IPS-NIHi7 (cell line): ENCODE data around the gene TMEM108.
A peak's percentile ranks its signal among the peaks of the same experiment; 100 is the strongest.

Experiments
- DNase-seq: peaks from one replicate; pipeline ENCODE4 v3.0.0; 2012; ENCODE audit warnings: mixed read lengths; ENCODE audit errors: extremely low spot score

TMEM108 gene

GRCh38 chr3:133330522-133330921 lies 292.3 kb downstream of the TMEM108 start:
- no peak for DNase-seq

DNA sequence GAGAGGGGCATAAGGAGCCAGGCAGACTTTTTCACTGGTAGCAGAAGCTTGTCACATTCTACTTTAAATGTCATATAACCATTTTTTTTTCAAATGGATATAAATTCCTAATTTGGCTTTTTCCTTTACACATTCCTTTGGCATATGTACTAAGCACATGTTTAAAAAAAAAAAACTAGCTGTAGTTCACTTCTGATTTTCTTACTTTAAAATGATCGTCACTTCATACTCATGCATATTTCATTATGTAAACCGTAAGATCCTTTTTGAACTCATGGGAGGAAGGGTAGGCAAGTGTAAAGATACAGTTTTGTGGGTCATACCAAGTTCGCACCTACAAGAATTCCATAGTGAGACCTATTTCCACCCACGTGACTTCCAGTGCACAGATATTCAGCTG lies 316.5 kb downstream of the TMEM108 start:
- DNase-seq, result no peak

DNA sequence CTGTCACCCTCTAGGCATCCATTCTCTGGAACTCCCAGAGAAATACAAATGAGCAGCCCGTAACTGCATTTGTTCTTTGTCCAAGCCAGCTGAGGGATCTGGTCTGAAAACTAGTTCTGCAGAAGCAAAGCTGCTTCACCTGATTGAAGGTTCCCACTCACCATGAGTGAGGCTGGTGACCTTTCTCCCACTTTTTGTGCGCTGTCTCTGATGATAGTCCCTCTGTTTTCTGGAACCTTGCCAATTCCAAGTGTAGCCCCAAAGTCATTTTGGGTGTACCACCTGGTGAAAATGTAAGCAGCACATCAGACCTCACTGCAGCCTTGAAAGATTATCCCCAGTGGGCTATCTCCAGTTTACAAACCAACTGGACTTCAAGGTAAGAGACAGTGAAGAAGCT lies 322.3 kb downstream of the TMEM108 start:
- no peak for DNase-seq

DNA sequence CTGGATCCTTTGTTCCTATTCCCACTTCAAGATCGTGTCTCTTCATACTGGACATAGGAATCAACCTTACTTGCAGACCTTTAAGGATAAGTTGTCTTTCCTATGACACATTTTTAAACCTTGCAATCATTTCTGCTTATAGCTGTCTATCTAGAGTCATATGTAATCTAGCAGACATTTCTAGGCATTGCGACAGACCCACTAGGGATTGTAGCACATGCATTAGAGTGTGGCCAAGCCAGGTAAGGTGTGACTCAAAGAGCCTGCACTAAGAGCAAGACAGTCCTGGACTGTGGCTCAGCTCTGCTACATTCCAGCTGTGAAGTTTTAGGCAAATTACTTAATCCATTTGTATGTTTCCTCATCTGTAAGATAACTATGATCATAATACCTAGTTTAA lies 322.8 kb downstream of the TMEM108 start:
- no peak for DNase-seq

- DNase-seq, result peak; percentile 1
Measured at GRCh38 chr3:133361435-133361834, 323.2 kb downstream of the TMEM108 start.

DNA sequence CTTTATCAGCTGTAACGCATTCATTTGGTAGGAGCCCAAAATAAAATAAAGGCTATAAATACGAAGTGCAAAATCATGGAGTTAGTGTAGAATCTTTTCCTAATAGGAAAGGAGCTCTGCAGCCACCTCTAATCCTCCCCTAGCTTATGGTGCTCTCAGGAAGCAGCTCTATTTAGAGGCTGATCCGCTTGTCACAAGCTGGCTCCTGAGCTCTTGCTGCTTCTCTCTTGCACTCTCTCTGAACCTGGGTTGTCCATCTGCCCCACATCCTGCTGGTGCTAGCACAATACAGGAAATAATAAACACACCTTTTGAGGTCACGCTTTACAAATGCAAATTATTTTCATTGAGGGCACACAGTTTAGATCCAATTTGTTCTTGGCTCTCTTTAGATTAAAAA lies 324.3 kb downstream of the TMEM108 start:
- DNase-seq, result peak; percentile 10

DNA sequence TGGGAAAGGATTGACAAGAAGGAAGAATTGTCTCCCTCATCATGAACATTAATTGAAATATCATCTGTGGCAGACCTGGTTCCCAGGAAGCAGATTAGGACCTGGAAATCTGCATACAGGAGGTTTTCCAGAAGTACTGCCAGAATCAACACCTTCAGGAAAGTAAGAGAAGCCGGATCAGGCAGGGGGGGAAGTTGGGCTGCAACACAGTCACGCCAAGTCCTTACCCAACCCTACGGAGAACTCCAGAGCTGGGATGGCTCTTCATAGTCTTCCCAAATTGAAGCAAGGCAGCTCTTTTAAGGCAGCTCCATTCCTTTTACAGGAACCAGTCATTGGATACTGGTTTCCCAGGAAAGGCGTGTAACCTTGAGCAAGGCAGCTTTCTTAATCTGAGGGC lies 326.5 kb downstream of the TMEM108 start:
- peak; percentile 7 for DNase-seq

- DNase-seq, result no peak
Measured at GRCh38 chr3:133366921-133367320, 328.7 kb downstream of the TMEM108 start.

DNA sequence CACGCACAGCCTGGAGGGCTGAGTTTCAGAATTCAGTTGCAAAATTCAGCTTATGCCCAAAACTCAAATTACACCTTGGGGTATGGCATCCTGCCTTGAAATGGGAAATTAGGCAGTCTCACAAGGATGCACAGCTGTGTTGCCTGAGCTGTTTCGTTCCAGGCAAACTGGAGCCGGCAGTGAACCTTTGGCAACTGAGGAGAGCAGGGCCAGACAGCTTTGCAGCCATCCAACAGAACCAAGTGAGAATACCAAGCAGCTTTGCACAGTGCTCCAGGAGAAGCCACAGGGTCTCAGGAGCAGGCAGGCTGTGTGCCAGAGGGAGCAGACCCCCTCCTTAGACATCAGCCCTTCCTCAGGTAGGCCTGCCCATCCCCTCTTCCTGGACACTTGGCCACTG lies 329.2 kb downstream of the TMEM108 start:
- DNase-seq, result no peak

DNA sequence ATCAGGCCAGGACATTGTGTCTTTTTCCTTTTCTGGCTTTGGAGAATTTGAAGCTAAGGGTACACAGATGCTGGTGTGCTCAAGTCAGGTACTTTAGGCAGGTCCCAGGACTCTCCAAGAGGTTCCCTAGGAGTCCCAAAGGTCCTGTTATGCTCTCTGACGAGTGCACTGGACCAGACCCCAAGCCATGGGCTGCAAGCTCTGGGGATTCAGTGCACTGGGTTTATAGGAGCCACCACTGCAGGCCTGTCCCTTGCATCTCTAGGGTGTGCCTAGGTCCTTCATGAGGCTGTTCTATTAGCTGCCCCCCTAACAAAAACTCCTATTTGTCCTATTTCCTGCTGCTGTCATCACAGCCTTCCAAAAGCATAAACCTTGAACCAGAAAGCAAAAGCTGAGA lies 329.8 kb downstream of the TMEM108 start:
- DNase-seq, result no peak

DNA sequence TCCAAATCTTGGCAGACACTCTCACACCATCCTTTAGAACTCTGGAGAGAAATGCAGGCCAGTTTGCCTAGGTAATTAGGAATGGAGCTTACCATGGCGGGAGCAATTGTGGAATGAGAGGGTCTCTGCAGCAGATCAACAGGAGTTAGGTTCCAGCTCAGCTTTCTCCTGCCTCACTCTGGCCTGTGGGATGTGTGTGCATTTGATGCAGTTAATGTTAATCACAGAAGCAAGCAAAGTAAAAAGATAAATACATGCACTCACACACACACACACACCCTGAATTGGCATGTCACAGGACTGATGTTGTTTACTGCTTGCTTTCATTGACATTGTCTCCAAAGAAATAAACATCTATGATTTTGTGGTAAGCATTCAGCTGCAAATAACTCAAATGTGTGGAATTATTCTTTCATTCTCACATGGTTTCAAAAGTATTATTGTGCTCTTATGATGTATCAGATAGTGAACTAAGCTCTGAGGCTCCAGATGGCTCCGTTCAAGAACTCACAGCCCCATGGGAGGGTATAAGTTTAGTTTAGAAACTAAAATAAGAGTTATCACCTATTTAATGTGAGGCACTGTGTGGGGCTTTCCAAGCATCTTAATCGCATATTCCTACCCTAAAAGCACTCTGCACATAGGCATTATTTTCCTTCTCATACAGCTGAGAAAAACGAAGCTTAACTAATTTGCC lies 330.3 kb downstream of the TMEM108 start:
- no peak for DNase-seq

- DNase-seq, result no peak
Measured at GRCh38 chr3:133369068-133369440, 330.9 kb downstream of the TMEM108 start.

- no peak for DNase-seq
Measured at GRCh38 chr3:133371181-133371580, 333.0 kb downstream of the TMEM108 start.

DNA sequence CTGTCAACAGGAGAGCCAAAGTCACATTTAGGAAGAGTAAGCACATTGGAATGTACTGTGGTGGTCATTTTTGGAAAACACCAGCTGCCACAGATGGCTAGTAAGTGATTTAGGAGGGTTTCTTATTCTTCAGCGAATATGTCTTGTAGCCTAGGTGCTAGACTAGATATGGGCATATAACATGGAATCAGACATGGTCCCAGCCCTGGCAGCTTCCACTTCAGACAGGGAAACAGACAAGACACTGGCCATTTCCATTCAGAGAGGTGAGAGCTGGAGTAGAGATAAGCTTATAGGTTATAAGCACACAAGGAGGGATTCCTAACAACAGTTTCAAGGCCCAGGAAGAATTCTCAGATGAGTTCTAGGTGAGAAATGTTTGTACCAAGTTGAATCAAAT lies 333.5 kb downstream of the TMEM108 start:
- no peak for DNase-seq

GRCh38 chr3:133374708-133375402 lies 336.7 kb downstream of the TMEM108 start:
- no peak for DNase-seq

DNA sequence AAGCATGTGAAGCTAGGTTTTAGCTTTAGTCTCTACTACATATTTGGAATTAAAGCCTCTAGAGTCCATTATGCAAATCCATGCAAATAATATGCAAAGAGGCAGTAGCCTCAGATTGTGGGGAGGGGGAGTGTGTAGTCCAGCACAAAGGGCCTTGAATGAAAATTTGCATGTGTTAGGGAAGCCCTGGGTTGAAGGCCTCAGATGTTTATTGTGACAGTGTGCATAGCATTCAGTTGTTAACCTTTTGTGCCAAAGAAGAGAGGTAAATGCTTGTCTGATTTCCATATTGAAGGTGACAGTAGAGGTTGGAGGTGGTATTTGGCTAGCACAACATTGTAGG lies 337.2 kb downstream of the TMEM108 start:
- no peak for DNase-seq

GRCh38 chr3:133376810-133377209 lies 338.6 kb downstream of the TMEM108 start:
- DNase-seq, result no peak

DNA sequence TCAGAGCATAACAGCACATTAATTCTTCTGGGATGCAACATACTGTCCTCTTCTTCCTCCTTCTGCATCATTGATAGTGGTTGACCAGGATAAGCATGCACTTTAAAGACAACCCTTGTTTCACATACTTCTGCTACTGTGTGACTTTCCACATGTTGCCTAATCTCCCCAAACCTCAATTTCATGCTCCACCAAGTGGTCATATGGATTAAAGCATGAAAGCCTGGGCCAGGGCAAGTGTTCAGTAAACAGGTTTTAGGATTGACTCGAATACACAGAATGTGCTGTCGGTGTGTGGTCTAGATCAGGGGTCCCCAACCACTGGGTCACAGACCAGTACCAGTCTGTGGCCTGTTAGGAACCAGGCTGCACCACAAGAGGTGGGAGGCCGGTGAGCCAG lies 339.2 kb downstream of the TMEM108 start:
- peak; percentile 53 for DNase-seq

DNA sequence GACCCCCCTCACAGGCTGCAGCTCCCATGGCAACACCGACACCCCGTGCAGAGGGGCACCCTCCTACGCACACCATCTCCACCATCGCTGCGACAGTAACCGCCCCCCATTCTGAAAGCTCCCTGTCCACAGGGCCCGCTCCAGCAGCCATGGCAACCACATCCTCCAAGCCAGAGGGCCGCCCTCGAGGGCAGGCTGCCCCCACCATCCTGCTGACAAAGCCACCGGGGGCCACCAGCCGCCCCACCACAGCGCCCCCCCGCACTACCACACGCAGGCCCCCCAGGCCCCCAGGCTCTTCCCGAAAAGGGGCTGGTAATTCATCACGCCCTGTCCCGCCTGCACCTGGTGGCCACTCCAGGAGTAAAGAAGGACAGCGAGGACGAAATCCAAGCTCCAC lies 341.7 kb downstream of the TMEM108 start:
- DNase-seq, result no peak

GRCh38 chr3:133380481-133381225 lies 342.5 kb downstream of the TMEM108 start:
- DNase-seq, result no peak

- DNase-seq, result no peak
Measured at GRCh38 chr3:133381346-133382109, 343.3 kb downstream of the TMEM108 start.

GRCh38 chr3:133383175-133383574 lies 345.0 kb downstream of the TMEM108 start:
- DNase-seq, result no peak
